HEK293T (cell line): ENCODE data around the gene FAHD2A.

ENCODE experiments used
- ARNT ChIP-seq: fragments of 450-650 bp; IDR thresholded peaks from 2 replicates; pipeline ENCODE4 v1.6.1; 2017; ENCODE audit warnings: mild to moderate bottlenecking
- ELF4 ChIP-seq: fragments of 450-650 bp; IDR thresholded peaks from 2 replicates; pipeline ENCODE4 v1.6.1; 2017; ENCODE audit warnings: antibody characterized with exemption
- NFRKB ChIP-seq: fragments of 450-650 bp; IDR thresholded peaks from 2 replicates; pipeline ENCODE4 v1.6.1; 2016; ENCODE audit warnings: mild to moderate bottlenecking, moderate library complexity
- SP1 ChIP-seq: fragments of 450-650 bp; IDR thresholded peaks from 2 replicates; pipeline ENCODE4 v1.6.1; 2017

DNA sequence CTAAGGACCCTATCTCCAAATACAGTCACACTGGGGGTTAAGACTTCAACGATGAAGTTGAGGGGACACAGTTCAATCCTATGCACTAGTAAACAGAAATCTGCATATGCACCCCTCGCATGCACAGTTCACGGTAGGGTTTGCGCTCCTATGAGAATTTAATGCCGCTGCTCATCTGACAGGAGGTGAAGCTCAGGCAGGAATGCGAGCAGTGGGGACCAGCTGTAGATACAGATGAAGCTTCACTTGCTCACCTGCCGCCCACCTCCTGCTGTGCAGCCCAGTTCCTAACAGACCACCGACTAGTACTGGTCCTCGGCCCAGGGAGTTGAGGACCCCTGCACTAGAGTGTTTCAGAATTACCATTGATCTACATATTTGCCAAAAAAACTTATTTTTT lies 40.0 kb upstream of the FAHD2A start:
- TF ChIP-seq NFRKB (no peak), SP1 (no peak), ARNT (no peak), ELF4 (no peak)
